Measurements from ENCODE around the gene TBC1D7.

DNA sequence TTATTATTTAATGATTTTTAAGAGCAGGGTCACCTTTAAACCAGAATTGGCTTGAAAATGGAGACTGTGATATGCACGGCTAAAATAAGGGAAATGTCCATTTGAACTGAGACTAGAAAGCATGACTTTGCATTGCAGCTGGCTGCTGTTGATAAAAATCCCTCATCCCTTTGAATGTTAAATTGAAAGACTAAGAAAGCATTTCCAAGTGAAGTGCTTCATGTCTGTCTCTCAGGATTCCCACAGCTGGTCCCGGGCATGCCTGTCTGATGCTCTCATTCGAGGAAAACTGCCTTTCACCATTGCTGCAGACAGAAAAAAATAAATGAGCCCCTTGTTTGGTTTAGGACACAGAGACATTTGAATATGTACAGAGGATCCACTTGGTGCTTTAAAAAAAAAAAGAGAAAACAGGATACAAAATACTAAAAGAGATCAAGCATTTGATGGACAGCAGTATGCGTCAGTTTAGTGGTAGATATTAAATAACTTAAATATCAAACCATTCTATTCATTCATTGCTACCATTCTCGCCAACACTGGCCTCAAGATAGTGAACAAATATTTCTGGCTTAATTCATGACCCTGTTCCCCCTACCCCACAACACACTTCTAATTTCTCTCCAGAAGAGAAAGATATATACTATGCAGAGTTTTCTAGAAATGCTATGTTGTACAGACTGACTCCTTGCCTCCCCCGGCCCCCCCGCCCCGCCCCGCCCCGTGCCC lies 55.0 kb downstream of the TBC1D7 start:
- TF ChIP-seq, protein P1, sequence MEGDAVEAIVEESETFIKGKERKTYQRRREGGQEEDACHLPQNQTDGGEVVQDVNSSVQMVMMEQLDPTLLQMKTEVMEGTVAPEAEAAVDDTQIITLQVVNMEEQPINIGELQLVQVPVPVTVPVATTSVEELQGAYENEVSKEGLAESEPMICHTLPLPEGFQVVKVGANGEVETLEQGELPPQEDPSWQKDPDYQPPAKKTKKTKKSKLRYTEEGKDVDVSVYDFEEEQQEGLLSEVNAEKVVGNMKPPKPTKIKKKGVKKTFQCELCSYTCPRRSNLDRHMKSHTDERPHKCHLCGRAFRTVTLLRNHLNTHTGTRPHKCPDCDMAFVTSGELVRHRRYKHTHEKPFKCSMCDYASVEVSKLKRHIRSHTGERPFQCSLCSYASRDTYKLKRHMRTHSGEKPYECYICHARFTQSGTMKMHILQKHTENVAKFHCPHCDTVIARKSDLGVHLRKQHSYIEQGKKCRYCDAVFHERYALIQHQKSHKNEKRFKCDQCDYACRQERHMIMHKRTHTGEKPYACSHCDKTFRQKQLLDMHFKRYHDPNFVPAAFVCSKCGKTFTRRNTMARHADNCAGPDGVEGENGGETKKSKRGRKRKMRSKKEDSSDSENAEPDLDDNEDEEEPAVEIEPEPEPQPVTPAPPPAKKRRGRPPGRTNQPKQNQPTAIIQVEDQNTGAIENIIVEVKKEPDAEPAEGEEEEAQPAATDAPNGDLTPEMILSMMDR (IDR thresholded peaks at IDR 0.05): no peak
- TF ChIP-seq KAT7 (CRISPR knock-in tag; IDR thresholded peaks at IDR 0.05; ENCODE audit: borderline replicate concordance): no peak
- TF ChIP-seq, protein P2, sequence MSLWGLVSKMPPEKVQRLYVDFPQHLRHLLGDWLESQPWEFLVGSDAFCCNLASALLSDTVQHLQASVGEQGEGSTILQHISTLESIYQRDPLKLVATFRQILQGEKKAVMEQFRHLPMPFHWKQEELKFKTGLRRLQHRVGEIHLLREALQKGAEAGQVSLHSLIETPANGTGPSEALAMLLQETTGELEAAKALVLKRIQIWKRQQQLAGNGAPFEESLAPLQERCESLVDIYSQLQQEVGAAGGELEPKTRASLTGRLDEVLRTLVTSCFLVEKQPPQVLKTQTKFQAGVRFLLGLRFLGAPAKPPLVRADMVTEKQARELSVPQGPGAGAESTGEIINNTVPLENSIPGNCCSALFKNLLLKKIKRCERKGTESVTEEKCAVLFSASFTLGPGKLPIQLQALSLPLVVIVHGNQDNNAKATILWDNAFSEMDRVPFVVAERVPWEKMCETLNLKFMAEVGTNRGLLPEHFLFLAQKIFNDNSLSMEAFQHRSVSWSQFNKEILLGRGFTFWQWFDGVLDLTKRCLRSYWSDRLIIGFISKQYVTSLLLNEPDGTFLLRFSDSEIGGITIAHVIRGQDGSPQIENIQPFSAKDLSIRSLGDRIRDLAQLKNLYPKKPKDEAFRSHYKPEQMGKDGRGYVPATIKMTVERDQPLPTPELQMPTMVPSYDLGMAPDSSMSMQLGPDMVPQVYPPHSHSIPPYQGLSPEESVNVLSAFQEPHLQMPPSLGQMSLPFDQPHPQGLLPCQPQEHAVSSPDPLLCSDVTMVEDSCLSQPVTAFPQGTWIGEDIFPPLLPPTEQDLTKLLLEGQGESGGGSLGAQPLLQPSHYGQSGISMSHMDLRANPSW (CRISPR knock-in tag; conservative IDR thresholded peaks at IDR 0.05; ENCODE audit: low read depth): no peak
- TF ChIP-seq OVOL2 (CRISPR knock-in tag; IDR thresholded peaks at IDR 0.05; ENCODE audit: borderline replicate concordance): no peak
- no peak for TF ChIP-seq CBFB (CRISPR knock-in tag; IDR thresholded peaks at IDR 0.05; ENCODE audit: low read depth)
- TF ChIP-seq, protein P3, sequence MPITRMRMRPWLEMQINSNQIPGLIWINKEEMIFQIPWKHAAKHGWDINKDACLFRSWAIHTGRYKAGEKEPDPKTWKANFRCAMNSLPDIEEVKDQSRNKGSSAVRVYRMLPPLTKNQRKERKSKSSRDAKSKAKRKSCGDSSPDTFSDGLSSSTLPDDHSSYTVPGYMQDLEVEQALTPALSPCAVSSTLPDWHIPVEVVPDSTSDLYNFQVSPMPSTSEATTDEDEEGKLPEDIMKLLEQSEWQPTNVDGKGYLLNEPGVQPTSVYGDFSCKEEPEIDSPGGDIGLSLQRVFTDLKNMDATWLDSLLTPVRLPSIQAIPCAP (CRISPR knock-in tag; IDR thresholded peaks at IDR 0.05): no peak
- no peak for TF ChIP-seq GRHL2 (CRISPR knock-in tag; IDR thresholded peaks at IDR 0.05; ENCODE audit: insufficient replicate concordance, severe bottlenecking)
- TF ChIP-seq ZNF232 (CRISPR knock-in tag; IDR thresholded peaks at IDR 0.05): no peak
- TF ChIP-seq, protein P4, sequence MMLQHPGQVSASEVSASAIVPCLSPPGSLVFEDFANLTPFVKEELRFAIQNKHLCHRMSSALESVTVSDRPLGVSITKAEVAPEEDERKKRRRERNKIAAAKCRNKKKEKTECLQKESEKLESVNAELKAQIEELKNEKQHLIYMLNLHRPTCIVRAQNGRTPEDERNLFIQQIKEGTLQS (CRISPR knock-in tag; conservative IDR thresholded peaks at IDR 0.05): no peak
- TF ChIP-seq ESRRA (CRISPR knock-in tag; IDR thresholded peaks at IDR 0.05; ENCODE audit: borderline replicate concordance): no peak
- TF ChIP-seq GABPB1 (CRISPR knock-in tag; IDR thresholded peaks at IDR 0.05): no peak
- no peak for TF ChIP-seq NFYB (CRISPR knock-in tag; conservative IDR thresholded peaks at IDR 0.05; ENCODE audit: low read depth)
- TF ChIP-seq SP1 (CRISPR knock-in tag; conservative IDR thresholded peaks at IDR 0.05): no peak
- TF ChIP-seq, protein P5, sequence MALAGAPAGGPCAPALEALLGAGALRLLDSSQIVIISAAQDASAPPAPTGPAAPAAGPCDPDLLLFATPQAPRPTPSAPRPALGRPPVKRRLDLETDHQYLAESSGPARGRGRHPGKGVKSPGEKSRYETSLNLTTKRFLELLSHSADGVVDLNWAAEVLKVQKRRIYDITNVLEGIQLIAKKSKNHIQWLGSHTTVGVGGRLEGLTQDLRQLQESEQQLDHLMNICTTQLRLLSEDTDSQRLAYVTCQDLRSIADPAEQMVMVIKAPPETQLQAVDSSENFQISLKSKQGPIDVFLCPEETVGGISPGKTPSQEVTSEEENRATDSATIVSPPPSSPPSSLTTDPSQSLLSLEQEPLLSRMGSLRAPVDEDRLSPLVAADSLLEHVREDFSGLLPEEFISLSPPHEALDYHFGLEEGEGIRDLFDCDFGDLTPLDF (CRISPR knock-in tag; IDR thresholded peaks at IDR 0.05): no peak

Data from WTC11 (cell line).